C4-2B (cell line): ENCODE data around the gene ATP5ME.

Experiments
- ZFX ChIP-seq: fragments of 450-650 bp; IDR thresholded peaks from 2 replicates; pipeline ENCODE4 v1.6.1; 2017
- TF ChIP-seq, protein P1 (sequence below): fragments of 450-650 bp; conservative IDR thresholded peaks from 2 replicates; pipeline ENCODE4 v1.5.1; 2017; ENCODE audit warnings: mild to moderate bottlenecking

DNA sequence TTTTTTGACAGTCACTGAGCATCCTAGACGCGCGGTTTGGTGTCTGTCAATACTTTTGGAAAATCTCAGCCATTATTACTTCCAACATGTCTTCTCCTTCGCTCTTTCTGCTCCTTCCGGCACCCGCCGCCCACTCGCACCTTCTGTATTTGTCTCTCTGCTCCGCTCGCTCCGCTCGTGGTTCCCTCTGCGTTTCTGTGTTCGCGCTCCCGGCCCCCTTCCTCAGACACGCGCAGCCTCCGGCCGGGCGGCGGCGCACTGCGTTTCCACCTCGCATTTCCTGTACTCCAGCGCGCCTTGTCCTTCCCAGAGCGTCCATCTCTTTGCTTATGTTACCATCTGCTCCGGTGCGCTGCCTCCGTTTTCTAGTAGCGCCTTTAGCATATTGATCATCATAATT, 27.6 kb downstream of the ATP5ME start:
- TF ChIP-seq, protein P1, sequence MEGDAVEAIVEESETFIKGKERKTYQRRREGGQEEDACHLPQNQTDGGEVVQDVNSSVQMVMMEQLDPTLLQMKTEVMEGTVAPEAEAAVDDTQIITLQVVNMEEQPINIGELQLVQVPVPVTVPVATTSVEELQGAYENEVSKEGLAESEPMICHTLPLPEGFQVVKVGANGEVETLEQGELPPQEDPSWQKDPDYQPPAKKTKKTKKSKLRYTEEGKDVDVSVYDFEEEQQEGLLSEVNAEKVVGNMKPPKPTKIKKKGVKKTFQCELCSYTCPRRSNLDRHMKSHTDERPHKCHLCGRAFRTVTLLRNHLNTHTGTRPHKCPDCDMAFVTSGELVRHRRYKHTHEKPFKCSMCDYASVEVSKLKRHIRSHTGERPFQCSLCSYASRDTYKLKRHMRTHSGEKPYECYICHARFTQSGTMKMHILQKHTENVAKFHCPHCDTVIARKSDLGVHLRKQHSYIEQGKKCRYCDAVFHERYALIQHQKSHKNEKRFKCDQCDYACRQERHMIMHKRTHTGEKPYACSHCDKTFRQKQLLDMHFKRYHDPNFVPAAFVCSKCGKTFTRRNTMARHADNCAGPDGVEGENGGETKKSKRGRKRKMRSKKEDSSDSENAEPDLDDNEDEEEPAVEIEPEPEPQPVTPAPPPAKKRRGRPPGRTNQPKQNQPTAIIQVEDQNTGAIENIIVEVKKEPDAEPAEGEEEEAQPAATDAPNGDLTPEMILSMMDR = no peak
- TF ChIP-seq ZFX = no peak
